Measurements from ENCODE around the gene ZNF655.

DNA sequence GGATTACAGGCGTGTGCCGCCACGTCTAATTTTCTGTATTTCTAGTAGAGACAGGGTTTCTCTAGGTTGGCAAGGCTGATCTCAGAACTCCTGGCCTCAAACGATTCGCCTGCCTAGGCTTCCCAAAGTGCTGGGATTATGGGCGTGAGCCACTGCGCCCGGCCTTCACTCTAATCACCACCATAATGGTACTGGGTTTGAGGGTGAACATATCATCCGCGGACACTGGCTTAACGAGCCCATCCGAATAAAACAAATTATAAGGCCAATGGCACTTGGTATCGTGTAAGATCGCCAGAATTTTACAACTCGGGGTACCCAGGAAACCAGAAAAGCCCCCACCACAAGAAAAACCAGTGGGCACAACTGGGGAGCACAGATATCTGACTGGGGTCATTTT, 7.1 kb upstream of the ZNF655 start:
- TF ChIP-seq, protein P1, sequence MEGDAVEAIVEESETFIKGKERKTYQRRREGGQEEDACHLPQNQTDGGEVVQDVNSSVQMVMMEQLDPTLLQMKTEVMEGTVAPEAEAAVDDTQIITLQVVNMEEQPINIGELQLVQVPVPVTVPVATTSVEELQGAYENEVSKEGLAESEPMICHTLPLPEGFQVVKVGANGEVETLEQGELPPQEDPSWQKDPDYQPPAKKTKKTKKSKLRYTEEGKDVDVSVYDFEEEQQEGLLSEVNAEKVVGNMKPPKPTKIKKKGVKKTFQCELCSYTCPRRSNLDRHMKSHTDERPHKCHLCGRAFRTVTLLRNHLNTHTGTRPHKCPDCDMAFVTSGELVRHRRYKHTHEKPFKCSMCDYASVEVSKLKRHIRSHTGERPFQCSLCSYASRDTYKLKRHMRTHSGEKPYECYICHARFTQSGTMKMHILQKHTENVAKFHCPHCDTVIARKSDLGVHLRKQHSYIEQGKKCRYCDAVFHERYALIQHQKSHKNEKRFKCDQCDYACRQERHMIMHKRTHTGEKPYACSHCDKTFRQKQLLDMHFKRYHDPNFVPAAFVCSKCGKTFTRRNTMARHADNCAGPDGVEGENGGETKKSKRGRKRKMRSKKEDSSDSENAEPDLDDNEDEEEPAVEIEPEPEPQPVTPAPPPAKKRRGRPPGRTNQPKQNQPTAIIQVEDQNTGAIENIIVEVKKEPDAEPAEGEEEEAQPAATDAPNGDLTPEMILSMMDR (IDR thresholded peaks at IDR 0.05) = no peak
- TF ChIP-seq, protein P2, sequence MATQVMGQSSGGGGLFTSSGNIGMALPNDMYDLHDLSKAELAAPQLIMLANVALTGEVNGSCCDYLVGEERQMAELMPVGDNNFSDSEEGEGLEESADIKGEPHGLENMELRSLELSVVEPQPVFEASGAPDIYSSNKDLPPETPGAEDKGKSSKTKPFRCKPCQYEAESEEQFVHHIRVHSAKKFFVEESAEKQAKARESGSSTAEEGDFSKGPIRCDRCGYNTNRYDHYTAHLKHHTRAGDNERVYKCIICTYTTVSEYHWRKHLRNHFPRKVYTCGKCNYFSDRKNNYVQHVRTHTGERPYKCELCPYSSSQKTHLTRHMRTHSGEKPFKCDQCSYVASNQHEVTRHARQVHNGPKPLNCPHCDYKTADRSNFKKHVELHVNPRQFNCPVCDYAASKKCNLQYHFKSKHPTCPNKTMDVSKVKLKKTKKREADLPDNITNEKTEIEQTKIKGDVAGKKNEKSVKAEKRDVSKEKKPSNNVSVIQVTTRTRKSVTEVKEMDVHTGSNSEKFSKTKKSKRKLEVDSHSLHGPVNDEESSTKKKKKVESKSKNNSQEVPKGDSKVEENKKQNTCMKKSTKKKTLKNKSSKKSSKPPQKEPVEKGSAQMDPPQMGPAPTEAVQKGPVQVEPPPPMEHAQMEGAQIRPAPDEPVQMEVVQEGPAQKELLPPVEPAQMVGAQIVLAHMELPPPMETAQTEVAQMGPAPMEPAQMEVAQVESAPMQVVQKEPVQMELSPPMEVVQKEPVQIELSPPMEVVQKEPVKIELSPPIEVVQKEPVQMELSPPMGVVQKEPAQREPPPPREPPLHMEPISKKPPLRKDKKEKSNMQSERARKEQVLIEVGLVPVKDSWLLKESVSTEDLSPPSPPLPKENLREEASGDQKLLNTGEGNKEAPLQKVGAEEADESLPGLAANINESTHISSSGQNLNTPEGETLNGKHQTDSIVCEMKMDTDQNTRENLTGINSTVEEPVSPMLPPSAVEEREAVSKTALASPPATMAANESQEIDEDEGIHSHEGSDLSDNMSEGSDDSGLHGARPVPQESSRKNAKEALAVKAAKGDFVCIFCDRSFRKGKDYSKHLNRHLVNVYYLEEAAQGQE (IDR thresholded peaks at IDR 0.05; ENCODE audit: insufficient read depth in 1 of 2, low read depth in 2 of 2, low read length in 1 of 2) = no peak

All from Panc1 (cell line).